NCI-H446 treated with DMSO at 0.1 percent for 48 hours (cell line): ENCODE data around the gene STKLD1.
"Not testable (repeated sequence)": the region's sequence is repeated elsewhere in the genome, so short reads cannot be mapped to it uniquely, and the experiment has no call there.

Experiments
- DNase-seq: peaks from one replicate; lab custom pipeline; 2025; lab: John Stamatoyannopoulos, UW

The STKLD1 gene

DNA sequence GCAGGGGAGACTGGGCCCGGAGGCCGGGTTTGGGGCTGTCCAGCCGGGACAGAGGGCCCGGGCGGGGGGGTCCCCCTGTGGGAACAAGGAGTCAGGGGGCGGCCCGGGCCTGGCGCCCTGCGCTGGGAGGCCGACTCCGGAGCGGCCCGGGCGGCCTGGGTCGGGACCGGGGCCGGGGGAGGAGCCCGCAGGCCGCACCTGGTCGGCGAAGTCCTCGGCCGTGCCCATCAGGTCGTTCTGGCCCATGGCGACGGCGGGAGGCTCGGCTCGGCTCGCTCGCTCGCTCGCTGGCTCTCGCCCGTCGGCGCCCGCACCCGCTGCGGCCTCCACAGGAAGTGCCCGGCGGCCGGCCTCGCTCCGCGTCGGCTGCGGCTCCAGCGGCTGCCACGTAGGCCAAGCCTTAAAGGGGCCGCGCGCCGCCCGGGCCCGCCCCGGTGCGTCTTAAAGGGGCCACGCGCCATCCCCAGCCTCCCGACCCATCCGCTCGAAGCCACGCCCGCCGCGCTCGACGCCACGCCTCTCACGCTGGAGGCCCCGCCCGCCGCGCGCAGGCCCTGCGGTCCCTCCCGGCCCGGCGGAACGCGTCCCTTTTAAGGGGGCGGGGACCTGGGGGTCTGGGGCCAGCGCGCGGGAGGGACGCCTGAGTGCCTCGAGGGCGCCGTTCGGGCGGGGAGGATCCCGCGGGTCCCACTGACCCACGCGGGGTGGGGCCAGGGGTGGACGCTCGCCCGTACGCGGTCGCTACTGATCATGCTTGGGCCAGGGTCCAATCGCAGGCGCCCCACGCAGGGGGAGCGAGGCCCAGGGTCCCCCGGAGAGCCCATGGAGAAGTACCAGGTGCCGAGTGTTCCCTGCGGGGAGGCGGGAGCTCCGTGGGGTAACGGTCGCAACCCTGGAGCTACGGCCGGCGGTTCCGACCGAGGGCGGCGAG lies at the start of gene STKLD1, which contains the start of gene SURF4:
Gene STKLD1 (plus strand): TSS at position 643 of the 931 bp plus-strand sequence. CDS start 108 bp downstream, at position 751.
Gene SURF4 (minus strand): TSS at position 337 of the 931 bp plus-strand sequence. CDS start 91 bp downstream, at position 246.
- peak; percentile 71 for DNase-seq

DNA sequence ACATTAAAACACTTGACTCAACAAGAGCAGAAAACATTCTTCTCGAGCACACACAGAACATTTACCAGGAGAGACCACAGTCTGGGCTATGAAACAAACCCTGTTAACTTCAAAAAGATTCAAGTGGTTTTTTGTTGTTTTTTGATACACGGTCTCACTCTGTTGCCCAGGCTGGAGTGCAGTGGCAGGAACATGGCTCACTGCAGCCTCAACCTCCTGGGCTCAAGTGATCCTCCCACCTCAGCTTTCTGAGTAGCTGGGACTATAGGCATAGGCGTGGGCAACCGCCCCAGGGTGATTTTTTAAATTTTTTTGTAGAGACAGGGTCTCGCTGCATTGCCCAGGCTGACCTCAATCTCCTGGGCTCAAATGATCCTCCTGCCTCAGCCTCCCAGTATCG lies 49.1 kb upstream of the STKLD1 start:
- DNase-seq: not testable (repeated sequence)

DNA sequence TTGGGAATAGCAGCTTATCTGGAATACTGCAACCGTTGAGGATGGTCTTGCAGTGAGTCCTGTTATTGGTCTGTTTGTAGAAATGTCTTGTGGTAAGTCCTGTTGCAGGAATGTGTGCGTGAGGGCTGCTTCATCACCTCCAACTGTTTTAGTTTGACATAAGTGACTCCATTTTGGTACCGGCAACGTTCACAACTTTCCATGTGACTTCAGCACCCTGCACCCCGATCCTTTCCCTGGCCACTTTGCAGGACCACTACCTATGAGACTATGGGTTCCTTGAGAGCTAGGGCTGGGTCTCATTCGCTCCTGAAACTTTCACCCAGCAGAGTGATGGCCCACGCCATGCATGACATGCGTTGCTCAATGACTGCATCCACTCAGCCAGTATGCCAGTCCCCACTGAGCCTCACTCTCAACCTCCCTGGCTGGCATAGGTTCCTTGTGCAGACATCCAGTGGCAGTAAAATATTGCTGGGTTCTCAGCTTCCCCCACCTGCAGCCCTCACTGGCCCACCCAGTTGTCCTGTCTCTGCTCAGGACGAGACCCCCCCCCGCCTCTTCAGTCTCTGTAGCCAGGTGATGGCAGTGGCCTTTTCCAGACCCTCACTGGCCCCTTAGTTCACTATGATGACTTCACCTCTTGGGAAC lies 48.2 kb upstream of the STKLD1 start:
- DNase-seq: no peak

DNA sequence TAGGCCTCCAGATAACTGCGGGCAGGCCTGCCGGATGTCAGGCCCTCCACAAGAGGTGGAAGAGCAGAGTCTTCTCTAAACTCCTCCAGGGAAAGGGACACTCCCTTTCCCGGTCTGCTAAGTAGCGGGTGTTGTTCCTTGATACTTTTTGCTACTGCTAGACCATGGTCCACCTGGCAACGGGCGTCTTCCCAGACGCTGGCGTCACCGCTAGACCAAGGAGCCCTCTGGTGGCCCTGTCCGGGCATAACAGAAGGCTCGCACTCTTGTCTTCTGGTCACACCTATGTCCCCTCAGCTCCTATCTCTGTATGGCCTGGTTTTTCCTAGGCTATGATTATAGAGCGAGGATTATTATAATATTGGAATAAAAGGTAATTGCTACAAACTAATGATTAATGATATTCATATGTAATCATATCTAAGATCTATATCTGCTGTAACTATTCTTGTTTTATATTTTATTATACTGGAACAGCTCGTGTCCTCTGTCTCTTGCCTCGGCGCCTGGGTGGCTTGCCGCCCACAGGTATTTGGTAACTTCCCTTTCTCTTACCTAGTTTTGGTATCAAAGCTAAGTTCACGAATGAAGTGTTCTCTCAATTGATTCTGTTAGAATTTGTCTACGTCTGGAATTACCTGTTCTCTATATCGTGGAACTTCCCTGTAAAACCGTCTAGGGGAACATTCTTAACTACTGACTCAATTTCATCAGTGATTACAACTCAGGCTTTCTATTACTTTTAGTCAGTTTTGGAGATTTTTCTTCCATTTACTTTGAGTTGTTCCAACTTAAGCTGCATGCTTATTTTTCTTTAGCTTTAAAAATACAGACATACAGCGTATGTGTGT lies 46.6 kb upstream of the STKLD1 start:
- not testable (repeated sequence) for DNase-seq

DNA sequence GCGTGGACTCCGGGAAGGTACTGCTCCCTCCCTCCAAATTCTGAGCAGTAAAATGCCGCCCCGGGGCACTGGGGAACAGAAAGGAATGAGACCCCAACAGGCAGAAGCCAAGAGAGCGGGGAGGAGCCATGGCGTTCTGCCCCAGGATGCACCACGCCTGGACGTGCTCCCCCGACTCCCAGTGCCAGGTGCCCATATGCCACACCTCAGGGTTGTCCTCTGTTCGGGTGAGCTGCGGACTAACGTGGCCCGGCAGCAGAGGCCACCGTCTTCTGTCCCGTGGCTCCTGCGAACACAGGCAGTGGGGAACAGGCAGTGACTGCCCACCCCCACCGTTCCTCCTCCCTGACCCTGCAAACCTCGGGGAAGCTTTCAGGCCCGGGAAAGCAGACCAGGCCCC lies 44.9 kb upstream of the STKLD1 start:
- DNase-seq: no peak

DNA sequence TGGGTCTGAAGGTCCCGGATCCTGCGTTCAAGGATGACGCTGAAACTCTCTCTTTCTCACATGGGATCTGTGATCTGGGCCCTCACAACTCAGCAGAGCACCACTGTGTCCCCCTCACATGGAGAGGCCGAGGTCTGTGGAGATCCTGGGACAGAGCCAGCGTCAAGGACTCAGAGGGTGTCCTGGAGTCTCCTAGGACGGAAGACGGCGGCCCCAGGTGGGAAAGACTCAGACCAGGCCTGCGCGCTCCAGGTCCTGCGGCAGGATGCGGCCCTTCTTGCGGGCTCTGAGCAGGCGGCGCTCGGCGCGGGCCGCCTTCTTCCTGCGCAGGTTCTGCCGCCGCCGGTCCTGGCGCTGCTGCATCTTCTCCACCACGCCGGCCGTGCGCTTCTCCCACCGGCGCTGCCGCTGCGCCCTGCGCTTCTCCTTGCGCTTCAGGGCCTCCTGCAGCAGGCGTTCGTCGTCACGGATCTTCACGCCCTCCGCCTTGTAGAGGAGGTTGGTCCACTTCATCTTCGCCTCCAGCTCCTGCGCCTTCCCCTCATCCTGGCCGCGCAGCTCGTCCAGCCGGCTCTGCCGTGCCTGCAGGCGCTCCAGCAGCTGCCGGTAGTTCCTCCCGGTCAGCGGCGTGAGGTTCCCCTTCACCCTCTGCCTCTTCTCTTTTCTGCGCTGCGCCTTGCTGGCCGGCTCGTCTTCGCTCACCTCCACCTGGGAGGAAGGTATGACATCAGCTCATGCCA lies 44.4 kb upstream of the STKLD1 start:
- DNase-seq: no peak

DNA sequence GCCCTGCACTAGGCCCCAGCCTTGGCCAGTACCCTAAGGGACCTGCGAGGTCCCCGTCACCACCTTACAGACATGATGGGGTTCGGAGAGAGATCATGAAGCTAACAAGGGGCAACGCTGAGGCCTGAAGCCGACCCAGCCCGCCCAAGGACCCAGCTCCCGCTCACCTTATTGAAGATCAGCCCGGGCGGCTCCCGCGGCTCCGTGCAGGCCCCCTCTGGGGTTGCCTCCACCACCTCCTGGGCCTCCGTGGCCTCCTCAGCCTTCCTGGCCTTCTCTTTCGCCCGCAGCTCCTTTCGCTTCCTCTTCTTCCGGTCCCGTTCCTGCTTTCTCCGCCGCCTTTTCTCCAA lies 43.8 kb upstream of the STKLD1 start:
- no peak for DNase-seq

DNA sequence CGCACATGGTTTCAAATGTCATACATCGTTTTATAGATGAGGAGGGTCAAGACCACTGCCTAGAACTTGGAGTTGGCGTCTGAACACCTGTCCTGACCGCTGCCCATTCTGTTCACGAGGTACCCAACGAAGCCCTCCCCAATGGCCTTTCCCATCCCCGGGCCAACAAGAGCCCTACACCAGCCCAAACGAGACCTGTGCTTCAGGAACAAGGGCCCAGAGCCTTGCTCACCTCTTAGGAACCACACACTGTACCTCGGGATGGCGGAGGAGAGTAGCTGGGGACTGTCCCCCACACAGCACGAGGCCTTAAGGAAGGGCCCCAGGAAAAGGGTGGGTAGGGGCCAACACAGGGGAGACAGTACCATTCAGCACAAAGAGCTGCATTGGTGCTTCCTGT lies 43.2 kb upstream of the STKLD1 start:
- no peak for DNase-seq

DNA sequence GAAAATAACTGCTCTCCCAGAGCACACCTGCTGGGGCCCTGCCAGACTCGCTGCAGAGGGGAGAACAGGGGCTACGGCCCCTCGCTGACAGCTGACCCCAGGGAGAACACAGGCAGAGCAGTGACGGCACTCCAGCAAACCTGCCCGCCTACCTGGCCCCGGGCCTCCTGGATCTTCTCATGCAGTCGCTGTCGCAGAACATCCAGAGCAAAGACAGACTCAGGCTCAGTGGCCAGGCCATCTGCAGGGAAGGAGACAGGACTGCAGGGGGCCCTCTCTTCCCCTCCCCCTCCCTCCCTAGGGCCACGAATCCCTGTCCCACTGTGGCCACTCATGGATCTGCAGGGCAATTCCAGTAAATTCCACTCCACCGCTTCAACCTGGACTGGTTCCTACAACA lies 42.6 kb upstream of the STKLD1 start:
- no peak for DNase-seq

DNA sequence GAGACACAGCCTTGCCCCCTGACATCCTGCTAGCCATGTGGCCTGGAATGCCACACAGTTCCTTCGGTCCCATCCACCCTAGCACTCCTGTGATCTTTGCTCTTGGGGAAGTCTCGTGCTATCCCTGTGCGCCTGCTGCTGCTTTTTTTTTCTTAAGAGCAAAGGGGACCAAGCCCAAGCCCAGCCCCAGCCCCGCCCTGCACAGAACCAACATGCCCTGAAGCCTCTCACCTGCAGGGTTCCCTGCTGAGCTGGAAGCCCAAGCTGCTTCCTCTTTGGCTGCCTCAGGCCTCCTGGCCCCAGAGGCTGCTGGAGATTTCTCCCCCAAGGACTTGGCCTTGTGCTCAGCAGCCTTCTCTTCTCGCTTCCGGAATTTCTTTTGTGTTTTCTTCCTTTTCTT lies 42.0 kb upstream of the STKLD1 start:
- no peak for DNase-seq

DNA sequence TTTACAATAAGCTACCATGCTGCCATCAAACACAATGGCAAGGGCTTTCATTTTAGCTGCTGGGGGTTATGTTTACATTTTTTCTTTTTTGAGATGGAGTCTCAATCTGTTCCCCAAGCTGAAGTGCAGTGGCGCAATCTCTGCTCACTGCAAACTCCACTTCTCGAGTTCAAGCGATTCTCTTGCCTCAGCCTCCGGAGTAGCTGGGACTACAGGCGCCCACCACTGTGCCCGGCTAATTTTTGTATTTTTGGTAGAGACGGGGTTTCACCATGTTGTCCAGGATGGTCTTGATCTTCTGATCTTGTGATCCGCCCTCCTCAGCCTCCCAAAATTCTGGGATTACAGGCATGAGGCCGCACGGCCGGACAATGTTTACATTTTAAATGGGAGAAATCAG lies 41.3 kb upstream of the STKLD1 start:
- DNase-seq: not testable (repeated sequence)

DNA sequence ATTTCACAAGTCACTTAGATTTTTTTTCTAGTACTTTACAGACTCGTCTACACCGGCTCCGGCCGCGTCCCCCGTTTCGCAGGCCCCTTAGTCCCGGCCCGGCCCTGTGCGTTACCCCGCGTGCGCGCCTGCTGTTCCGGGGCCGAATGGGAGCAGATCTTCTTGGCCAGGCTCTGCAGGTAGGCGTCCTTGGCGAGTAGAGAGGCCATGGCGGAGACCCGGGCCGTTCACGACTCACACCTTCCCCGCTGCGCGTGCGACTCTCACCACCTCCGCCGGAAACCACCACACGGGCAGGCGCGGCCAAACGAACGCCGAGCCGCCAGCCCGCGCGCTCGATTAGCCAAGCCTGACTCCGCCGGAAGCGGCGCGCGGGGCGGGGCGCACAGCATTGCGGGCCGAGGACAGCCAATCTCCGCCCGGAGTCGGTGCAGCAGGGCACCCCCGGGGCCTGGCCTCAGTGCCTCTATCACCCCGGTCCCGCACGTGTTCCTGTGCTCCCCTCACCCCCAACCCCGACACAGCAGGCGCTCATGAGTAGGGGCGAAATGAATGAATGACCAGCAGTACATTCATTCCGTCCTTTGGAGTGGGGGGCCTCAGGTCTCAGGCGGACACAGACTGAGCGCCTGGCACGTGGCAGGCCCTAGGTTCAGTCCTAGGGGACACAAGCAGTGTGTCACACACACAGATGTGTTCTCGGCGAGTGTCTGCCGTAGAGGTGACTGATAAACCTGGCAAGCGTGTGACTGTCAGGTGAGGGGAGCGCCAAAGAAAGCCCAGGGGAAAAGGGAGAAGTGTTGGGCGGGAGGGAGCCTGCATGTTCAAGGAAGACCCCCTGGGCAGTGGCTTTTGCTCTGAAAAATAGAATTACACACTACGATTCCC lies 40.0 kb upstream of the STKLD1 start, which contains the start of gene SURF6:
Gene SURF6 (minus strand): TSS at position 265 of the 888 bp plus-strand sequence. CDS start 56 bp downstream, at position 209.
- DNase-seq: peak; percentile 49

DNA sequence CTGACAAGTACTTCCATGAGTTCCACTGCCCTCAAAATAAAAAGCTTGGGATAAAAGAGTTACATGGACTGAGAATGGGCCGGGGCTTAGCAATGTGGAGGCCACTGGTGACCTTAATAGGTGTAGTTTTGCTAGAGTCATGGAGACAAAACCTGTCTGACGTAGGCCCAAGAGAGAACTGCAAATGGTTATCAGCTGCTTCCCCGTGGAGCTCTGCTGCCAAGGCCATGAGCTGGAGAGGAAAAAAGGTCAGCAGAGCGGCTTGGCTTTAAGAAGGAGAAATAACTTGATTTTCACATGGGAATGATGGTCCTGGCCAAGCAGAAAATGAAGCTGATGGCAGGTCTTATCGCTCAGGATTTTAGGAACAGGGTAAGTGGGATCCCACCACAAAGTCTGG lies 36.5 kb upstream of the STKLD1 start:
- DNase-seq: no peak

DNA sequence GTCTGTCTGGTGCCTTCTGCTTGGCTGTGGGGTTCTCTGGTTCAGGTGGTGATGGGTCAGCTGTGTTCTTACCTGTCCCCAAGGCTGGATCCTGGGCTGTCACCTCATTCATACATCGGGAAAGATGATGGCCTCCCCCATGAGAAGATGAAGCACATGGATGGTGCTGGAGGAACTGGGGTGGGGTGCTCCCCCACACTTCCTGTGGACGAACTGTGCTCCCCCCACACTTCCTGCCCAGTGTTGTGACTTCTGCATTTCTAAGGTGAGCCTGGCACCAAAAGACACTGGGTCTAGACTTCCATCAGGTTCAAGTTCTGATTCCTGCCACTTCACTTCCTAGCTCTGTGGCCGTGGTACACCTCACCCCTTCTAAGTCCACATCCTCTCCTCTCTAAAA lies 35.9 kb upstream of the STKLD1 start:
- no peak for DNase-seq

DNA sequence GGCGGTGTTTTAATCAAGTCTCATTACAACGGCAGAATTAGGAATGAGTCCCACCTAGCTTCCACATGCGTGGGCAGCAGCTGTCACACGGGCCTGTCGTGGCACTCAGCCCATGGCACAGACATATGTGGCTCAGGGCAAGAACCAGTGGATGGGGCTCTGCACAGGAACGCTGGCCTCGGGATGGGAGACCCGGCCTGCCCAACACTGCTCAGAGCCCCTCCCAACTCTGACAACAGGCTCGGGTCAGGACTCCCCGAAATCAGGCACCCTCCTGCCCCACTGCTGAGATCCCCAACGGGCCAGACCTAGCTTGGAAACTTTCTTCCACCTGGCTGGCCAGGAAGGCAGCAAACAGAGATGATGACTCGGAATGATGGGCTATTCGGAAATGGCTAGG lies 35.2 kb upstream of the STKLD1 start:
- DNase-seq: no peak

DNA sequence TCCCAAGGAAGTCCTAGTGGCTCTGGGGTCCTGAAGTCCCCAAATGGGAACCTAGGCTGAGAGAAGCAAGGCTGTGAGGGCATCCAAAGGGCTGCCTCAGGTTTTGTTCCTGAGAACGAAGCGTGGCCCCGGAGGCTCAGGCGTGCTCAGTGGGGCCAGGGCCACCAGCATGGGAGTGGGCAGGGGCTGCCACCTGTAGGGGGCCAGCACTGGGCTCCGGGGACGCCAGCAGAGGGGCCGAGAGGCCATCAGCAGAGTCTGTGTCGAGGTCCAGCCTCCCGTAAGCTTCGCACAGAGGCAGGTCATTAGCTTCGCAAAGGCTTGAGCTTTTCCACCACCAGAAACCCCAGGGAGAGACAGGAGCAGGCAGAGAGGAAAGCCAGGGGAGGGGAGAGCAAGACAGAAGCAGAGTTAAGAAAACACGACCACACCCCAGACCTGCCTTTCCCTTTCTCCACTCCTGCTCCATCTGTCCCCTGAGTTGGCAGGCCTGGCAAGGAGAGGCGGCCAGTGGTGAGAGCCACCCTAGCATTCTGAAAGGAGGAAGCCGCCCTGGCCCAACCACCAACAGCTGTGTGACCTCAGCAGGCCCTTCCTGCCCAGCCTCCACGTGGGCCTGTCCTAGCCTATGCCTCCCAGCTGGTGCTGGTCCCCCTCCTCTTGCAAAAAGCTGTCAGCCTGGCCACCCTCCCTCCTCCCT lies 34.6 kb upstream of the STKLD1 start:
- no peak for DNase-seq

DNA sequence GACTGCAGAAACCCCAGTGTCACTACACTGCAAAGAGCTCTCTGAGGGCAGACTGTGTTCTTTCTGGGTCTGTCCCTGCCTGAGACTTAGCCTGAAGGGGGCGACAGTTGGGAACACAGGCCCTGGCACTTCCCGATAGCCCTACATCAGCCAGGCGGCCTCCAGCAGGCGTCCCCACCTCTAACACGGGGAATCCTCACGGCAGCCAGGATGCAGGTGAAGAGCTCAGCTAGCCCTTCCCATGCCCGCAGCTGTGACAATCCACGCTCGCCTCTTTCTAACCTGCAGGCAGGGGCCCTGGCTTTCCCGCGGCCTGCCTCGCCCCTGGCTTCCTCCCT lies 34.1 kb upstream of the STKLD1 start:
- DNase-seq: no peak

DNA sequence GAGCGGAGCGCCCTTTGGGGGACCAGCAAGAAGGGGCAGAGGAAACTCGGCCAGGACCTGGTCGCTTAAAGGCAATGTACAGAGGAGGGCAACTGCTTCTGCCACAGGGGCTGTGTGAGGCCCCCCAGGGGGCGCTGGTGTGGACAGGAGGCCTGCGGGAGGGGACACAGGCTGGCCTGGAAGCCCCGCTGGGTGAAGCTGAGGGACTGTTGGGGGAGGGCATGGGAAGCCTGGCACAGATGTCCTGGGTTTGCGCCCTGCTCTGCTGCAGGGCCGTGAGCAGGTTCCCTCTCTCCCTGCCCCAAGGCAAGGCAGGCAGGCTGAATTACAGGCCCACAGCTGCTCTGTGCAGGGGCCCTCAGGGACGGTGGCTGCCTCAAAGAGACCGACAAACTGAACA lies 33.6 kb upstream of the STKLD1 start:
- no peak for DNase-seq

DNA sequence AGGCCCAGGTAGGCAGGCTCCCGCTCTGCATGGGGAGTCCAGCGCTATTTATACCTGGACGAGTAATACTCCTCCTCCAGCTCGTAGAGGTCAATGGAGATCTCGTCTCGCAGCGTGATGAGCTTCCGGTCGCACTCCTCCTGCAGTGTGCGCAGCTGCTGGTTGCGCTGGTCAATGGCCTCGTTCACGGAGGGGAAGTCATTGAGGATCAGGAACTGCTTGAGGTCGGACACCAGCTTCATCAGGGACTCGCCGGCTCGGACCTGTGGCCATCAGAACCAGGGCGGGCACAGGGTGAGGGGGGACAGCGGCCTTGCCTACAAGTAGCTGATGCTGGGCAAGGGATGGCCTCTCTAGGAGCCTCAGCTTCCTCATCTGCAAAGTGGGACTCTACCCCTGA lies 32.1 kb upstream of the STKLD1 start:
- DNase-seq: no peak

DNA sequence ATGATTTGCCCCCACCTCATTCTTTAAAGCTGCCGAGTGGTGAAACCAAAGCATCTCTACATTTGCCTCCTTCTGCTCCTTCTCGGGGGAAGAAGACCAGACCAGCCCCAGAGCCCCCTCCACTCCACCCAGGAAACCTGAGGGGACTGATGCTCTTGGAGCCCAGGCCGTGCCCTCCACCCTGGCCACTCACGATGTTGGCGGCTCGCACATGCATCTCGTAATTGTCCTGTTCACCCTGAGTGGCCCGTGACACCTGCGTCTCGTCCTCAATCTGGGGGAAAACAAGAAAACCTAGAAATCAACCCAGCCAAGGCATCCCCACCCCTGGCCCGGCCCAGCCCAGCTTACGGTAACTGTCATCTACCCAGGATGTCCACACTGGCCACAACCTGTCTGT lies 31.2 kb upstream of the STKLD1 start:
- no peak for DNase-seq
